ENCODE results near the gene SYT17. TPM values are rescaled to one million over a fixed set of nuclear protein-coding genes. Genes with fewer than 3 reads are reported as not detected.
A peak's percentile ranks its signal among the peaks of the same experiment; 100 is the strongest.

Gene SYT17
- total RNA-seq, 2 experiments from 2014 or later, result 0.10 TPM; not detected in 1

DNA sequence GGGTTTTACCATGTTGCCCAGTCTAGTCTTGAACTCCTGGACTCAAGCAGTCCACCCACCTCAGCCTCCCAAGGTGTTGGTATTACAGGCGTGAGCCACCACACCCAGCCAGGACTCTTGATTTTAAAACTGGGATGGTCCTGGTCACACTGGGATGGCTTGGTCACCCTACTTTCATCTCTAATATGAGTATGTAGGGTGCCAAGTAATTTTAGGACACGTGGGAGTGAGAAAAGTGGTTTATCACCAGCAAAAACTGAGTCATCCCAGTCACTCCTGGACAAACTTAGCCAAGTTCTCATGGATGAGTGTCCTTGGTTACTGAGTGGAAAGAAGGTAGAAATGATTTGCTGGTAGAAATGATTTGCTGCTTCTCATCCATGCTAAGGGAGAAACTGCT is 127.4 kb downstream of the SYT17 start:
- Mint-ChIP-seq H3K27ac (peak overlapping the region; percentile 76), H3K4me1 (ENCODE audit: low read depth) (peaks cover 28% of the 10 kb centered on the region), H3K27me3 (peaks cover 10% of the 10 kb centered on the region), H3K9me3 (peaks cover 4% of the 10 kb centered on the region), H3K36me3 (no peaks in the 10 kb centered on the region), H3K4me3 (no peak overlapping the region)
- DNase-seq, result peak; percentile 48
- ChIA-PET CTCF (no interaction called here), POLR2A (no interaction called here)
- intact Hi-C loops (cut with micrococcal nuclease), result loop anchor here (2.0 kb wide), 1 partner anchor 169 kb away; no protein-coding TSS in a partner anchor

DNA sequence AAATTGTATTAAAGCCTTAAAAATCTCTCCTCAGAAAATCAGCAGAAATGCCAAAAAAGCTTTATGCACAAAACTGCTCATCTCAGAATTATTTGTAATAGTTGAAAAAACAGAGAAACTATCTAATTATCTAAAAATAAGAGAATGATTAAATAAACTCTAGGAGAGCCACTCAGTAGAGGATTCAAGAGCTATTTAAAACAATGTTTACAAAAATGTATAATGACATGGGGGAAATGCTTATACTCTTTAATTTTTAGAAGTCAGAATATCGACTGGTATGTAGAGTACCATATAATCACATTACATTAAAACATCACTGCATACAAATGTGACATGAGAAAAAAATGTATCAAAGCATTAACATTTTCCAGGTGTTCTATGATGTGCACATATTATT is 129.4 kb downstream of the SYT17 start:
- CTCF ChIA-PET, result interaction anchor here (0.7 kb wide), 1 partner anchor 13 kb away, joined by 3 read pairs; no protein-coding TSS in a partner anchor

DNA sequence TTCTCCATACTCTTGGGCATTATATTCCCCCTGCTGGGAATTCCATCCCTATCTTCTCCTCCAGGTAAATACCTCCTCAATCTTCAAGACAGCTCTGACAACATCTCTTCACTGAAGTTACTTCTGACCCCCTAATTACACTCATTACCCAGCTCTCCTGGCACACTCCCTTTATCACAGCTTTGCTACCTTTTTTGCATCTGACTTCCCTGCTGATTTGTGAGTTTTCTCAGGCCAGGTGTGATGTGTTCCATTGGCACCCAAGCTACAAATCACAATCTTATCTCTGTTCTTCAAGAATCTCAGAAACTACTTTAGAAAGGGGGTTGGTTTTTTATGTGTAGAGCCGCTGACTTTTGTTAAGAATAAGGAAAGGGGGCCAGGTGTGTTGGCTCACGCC is 131.5 kb downstream of the SYT17 start:
- ChIA-PET CTCF (interaction anchor here (0.9 kb wide), 1 partner anchor 76 kb away, joined by 3 read pairs; no protein-coding TSS in a partner anchor), POLR2A (no interaction called here)
- Mint-ChIP-seq H3K36me3 (no peaks in the 10 kb centered on the region), H3K9me3 (peaks cover 3% of the 10 kb centered on the region), H3K27ac (no peak overlapping the region), H3K4me1 (ENCODE audit: low read depth) (peaks cover 11% of the 10 kb centered on the region), H3K4me3 (no peak overlapping the region), H3K27me3 (peaks cover 2% of the 10 kb centered on the region)
- no peak for DNase-seq
- intact Hi-C loops (cut with micrococcal nuclease), result no loop called here

More for the DNA sequence above, 129.4 kb downstream of the SYT17 start:
- no peak overlapping the region for H3K4me3 Mint-ChIP-seq
- intact Hi-C loops (cut with micrococcal nuclease), result no loop called here
- H3K27ac Mint-ChIP-seq, result no peak overlapping the region
- no peak for DNase-seq
- peaks cover 9% of the 10 kb centered on the region for H3K27me3 Mint-ChIP-seq
- no peaks in the 10 kb centered on the region for H3K36me3 Mint-ChIP-seq
- H3K4me1 Mint-ChIP-seq (ENCODE audit: low read depth), result peaks cover 28% of the 10 kb centered on the region
- peaks cover 4% of the 10 kb centered on the region for H3K9me3 Mint-ChIP-seq
- POLR2A ChIA-PET, result no interaction called here

DNA sequence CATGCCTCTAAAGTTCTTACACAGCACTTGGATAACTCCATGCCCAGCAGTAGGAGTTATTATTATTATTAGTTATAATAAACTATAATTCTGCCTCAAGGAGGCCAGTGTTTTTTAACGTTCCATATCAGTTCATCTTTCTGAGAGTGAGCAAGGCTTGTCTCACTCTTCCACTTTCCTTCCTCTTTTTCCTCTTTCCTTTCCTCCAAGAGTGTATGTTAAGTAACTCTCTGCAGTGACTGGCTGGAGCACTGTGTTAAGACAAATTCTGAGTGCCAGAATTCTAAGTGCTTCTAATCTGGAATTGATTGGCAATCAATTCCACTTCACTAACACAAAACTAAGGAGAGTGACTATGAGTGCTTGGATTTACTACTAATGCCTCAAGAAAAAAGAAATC is 133.9 kb downstream of the SYT17 start:
- no peak overlapping the region for H3K27ac Mint-ChIP-seq
- ChIA-PET CTCF (no interaction called here), POLR2A (no interaction called here)
- H3K36me3 Mint-ChIP-seq, result no peaks in the 10 kb centered on the region
- no peaks in the 10 kb centered on the region for H3K4me1 Mint-ChIP-seq (ENCODE audit: low read depth)
- intact Hi-C loops (cut with micrococcal nuclease), result no loop called here
- no peaks in the 10 kb centered on the region for H3K27me3 Mint-ChIP-seq
- H3K9me3 Mint-ChIP-seq, result no peaks in the 10 kb centered on the region
- no peak overlapping the region for H3K4me3 Mint-ChIP-seq
- DNase-seq, result no peak

DNA sequence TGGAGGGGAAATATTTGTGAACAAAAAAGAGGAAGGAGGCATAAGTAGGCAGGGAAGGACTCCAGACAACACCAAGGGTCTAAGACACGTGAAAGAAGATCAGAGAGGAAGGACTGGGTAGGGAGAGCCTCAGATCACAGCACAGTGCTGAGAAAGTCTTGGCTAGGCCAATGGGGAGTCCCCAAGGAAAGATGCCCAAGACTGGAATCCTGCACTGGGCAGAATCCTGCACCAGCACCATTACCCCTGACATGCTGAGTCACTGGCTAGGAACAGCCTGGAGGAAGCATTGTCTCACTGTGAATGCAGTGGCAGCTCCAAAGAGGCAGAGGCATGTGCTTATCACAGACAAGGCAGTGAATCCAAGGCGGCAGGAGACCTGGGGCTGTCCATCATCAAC is 136.7 kb downstream of the SYT17 start:
- no peaks in the 10 kb centered on the region for H3K36me3 Mint-ChIP-seq
- no peak overlapping the region for H3K27ac Mint-ChIP-seq
- no peak overlapping the region for H3K4me3 Mint-ChIP-seq
- H3K27me3 Mint-ChIP-seq, result no peaks in the 10 kb centered on the region
- POLR2A ChIA-PET, result no interaction called here
- H3K9me3 Mint-ChIP-seq, result no peaks in the 10 kb centered on the region
- CTCF ChIA-PET, result no interaction called here
- intact Hi-C loops (cut with micrococcal nuclease), result no loop called here
- H3K4me1 Mint-ChIP-seq (ENCODE audit: low read depth), result no peaks in the 10 kb centered on the region
- DNase-seq, result no peak

DNA sequence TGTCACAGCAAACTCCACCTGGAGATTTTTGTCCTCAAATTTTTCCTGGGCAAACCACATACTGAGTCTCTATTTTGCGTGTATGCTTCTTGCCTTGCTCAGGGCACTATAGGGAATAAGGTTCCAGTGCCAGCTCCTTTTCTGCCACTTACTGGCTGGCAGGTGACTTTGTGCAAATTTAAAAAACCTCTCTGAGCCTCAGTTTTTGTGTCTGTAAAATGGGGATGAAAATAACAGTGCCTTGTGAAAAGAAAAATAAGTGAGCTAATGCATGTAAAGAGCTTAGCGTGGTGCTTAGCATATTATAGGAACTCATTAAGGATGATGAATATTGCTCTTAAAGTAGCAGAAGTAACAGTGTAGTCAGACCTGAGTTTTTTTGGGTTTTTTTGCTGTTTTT is 137.4 kb downstream of the SYT17 start:
- POLR2A ChIA-PET, result no interaction called here
- CTCF ChIA-PET, result no interaction called here

DNA sequence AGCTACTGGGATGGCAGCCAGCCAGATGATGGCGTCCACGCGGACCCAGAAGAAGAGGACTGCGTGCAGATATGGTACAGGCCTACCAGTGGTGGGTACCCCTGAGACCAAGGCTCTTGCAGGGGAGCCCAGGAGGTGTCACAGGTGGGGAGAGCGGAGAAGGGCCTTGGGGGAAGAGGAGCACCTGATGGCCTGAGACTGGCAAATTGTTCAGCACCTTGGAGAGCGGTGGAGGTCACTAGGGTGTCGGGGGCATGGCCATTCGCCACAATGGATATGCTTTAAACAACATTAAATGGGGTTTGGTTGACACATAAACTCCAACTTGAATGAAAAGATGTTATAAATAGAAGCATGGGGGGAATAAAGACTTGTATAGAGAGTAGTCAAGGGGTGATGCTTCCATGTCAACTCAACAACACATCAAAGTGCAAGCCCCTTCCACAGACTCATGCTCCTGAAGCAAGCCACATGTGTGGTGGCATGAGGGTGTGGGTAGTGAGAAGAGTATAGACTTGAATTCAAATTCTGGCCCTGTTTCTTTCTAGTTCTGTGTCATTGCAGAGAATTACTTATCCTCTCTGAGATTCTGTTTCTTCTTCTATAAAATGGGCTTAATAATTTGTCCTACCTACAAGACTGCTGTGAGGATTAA is 139.7 kb downstream of the SYT17 start:
- ChIA-PET POLR2A (no interaction called here), CTCF (interaction anchor here (0.6 kb wide), 1 partner anchor 27 kb away, joined by 4 read pairs; no protein-coding TSS in a partner anchor)
- Mint-ChIP-seq H3K9me3 (no peaks in the 10 kb centered on the region), H3K4me1 (ENCODE audit: low read depth) (no peaks in the 10 kb centered on the region), H3K36me3 (no peaks in the 10 kb centered on the region), H3K27me3 (no peaks in the 10 kb centered on the region), H3K27ac (no peak overlapping the region), H3K4me3 (no peak overlapping the region)
- intact Hi-C loops (cut with micrococcal nuclease), result no loop called here
- peak; percentile 12 for DNase-seq

More for the DNA sequence above, 137.4 kb downstream of the SYT17 start:
- H3K36me3 Mint-ChIP-seq, result no peaks in the 10 kb centered on the region
- H3K27me3 Mint-ChIP-seq, result no peaks in the 10 kb centered on the region
- no peak for DNase-seq
- no peak overlapping the region for H3K27ac Mint-ChIP-seq
- no peaks in the 10 kb centered on the region for H3K9me3 Mint-ChIP-seq
- no peak overlapping the region for H3K4me3 Mint-ChIP-seq
- intact Hi-C loops (cut with micrococcal nuclease), result no loop called here
- no peaks in the 10 kb centered on the region for H3K4me1 Mint-ChIP-seq (ENCODE audit: low read depth)

DNA sequence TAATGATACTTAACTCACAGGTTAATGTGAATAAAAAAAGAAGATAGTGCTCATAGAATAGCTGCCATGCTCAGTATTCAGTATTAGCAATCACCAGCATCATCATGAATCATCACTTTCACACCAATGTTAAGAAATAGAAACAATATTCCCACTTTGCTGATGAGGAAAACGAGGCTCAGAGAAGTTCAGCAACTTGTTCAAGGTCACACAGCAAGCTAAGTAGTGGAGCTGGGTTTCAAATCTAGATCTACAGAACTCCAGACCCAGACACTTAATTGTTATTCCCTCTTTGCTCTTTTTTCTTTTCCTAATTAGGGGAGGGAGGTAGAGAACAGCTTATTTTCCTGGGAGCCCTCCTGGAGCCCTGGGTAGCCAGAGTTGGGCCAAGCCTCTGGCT is 140.4 kb downstream of the SYT17 start:
- ChIA-PET CTCF (no interaction called here), POLR2A (no interaction called here)
- Mint-ChIP-seq H3K9me3 (no peaks in the 10 kb centered on the region), H3K27me3 (no peaks in the 10 kb centered on the region), H3K4me3 (no peak overlapping the region), H3K27ac (no peak overlapping the region), H3K36me3 (no peaks in the 10 kb centered on the region), H3K4me1 (ENCODE audit: low read depth) (no peaks in the 10 kb centered on the region)
- DNase-seq, result no peak
- intact Hi-C loops (cut with micrococcal nuclease), result no loop called here

DNA sequence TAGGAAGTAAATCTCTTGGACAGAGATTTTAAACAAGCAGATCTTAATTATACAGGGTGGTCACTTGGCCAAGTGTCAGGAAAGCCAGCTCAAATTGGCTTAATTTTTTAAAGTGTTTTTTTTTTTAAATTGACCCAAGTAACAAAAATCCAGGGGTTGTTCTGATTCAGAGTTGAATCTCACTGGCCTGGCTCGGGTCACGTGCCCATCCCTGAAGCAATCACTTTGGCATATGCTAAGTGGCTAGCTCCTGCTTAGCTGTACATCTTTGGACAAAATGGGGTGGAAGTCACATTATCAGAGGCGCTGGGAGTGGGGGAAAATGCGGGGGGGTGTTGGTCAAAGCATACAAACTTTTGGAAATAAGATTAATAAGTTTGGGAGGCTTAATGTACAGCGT is 141.1 kb downstream of the SYT17 start:
- H3K9me3 Mint-ChIP-seq, result no peaks in the 10 kb centered on the region
- POLR2A ChIA-PET, result no interaction called here
- CTCF ChIA-PET, result interaction anchor here (0.6 kb wide), 1 partner anchor 134 kb away, joined by 3 read pairs; no protein-coding TSS in a partner anchor
- DNase-seq, result no peak
- no peaks in the 10 kb centered on the region for H3K27me3 Mint-ChIP-seq
- no peaks in the 10 kb centered on the region for H3K36me3 Mint-ChIP-seq
- no peaks in the 10 kb centered on the region for H3K4me1 Mint-ChIP-seq (ENCODE audit: low read depth)
- no peak overlapping the region for H3K4me3 Mint-ChIP-seq
- intact Hi-C loops (cut with micrococcal nuclease), result no loop called here
- H3K27ac Mint-ChIP-seq, result no peak overlapping the region

DNA sequence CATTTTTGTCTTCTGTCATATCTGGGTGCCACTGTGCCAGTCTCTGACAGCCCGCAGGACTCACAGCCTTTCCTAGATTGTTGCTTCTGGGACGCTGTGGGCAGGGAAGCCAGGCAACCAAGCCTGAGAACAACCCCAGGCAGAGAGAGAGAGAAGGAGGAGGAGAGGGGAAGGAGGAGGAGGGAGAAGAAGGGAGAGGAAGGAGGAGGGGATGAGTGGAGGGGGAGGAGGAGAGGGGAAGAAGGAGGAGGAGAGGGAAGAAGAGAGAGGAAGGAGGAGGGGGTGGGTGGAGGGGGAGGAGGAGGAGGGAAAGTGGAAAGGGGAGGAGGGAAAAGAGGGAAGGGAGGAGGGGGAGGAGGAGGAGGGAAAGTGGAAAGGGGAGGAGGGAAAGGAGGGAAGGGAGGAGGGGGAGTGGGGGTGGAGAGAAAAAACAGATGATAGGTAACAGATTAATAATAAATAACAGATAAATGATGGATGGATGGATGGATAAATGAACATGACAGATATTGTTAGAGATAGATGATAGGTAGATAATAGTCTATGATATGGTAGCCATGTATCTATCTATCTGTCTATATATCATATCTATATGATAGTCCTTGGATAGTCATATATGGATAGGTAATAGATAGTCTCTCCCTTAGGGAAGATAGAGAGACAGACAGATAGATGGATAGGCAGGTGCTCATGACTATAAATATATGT is 146.8 kb downstream of the SYT17 start:
- intact Hi-C loops (cut with micrococcal nuclease), result no loop called here
- DNase-seq, result no peak
- H3K27ac Mint-ChIP-seq, result no peak overlapping the region
- H3K4me3 Mint-ChIP-seq, result no peak overlapping the region
- H3K36me3 Mint-ChIP-seq, result no peaks in the 10 kb centered on the region
- ChIA-PET CTCF (no interaction called here), POLR2A (no interaction called here)
- H3K9me3 Mint-ChIP-seq, result no peaks in the 10 kb centered on the region
- H3K27me3 Mint-ChIP-seq, result no peaks in the 10 kb centered on the region
- H3K4me1 Mint-ChIP-seq (ENCODE audit: low read depth), result no peaks in the 10 kb centered on the region

DNA sequence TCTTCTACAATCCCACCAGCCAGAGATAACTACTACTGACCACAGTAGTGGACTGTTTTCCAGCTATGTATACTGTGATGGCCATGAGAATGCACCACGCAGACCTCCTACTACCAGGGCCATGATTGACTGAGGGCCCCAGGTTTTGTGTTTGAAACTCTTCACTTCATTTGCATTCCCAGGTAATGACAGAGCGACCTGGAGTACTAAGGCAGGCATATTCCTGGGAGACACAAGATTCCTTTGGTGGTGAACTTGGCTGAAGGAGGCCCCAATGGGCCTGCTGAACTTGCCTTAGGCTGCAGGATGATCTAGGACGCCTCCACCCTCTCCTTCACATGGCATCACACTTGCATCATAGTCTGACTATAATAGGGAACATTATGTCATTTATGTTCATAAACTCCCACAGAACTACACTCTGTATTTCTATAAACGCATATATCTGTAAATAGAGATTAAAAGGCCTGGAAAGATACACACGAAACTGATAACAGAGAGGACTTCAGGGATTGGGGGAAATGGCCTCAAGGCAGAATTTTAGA is 147.9 kb downstream of the SYT17 start:
- ChIA-PET CTCF (no interaction called here), POLR2A (no interaction called here)
- no peak overlapping the region for H3K27ac Mint-ChIP-seq
- no peak for DNase-seq
- H3K27me3 Mint-ChIP-seq, result no peaks in the 10 kb centered on the region
- intact Hi-C loops (cut with micrococcal nuclease), result no loop called here
- no peaks in the 10 kb centered on the region for H3K9me3 Mint-ChIP-seq
- no peaks in the 10 kb centered on the region for H3K4me1 Mint-ChIP-seq (ENCODE audit: low read depth)
- no peaks in the 10 kb centered on the region for H3K36me3 Mint-ChIP-seq
- H3K4me3 Mint-ChIP-seq, result no peak overlapping the region

DNA sequence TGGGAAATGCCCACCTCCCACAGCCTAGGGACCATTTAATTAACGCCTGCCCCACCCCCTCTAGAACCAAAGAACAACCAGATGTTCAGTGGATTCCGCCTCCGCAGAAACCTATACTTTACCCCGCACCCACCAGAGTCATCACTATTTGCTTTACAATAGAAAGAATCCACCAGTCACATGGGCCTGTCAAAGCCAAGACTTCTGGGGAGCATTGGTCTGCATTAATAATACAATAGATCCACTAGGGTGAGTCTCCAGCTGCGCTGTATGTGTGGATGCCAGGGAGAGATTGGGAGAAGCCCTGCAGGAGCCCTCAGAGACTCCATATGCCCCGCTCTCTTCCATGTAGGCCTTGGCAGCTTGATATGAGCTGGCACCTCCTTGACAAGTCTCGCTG is 148.8 kb downstream of the SYT17 start:
- no peak for DNase-seq
- ChIA-PET CTCF (no interaction called here), POLR2A (no interaction called here)
- no peaks in the 10 kb centered on the region for H3K36me3 Mint-ChIP-seq
- H3K27me3 Mint-ChIP-seq, result no peaks in the 10 kb centered on the region
- H3K4me1 Mint-ChIP-seq (ENCODE audit: low read depth), result no peaks in the 10 kb centered on the region
- H3K9me3 Mint-ChIP-seq, result no peaks in the 10 kb centered on the region
- intact Hi-C loops (cut with micrococcal nuclease), result no loop called here
- H3K27ac Mint-ChIP-seq, result no peak overlapping the region
- H3K4me3 Mint-ChIP-seq, result no peak overlapping the region
